ENCODE results near the gene BTD. TPM values are rescaled to one million over a fixed set of nuclear protein-coding genes. Genes with fewer than 3 reads are reported as not detected.

The BTD gene
- polyA plus RNA-seq, 3 donors from 2014 or later, result 25.0 to 32.7 (median 32.3) TPM

- Mint-ChIP-seq H3K27me3 (ENCODE audit: low read depth in 3 of 3) (peaks cover 0 to 4% (median 0%) of the 10 kb centered on the region in 3 donors), H3K4me1 (peaks cover 56 to 66% of the 10 kb centered on the region in 2 donors), H3K9me3 (no peaks in the 10 kb centered on the region), H3K36me3 (peaks cover 0 to 19% (median 0%) of the 10 kb centered on the region in 3 donors), H3K27ac (peak overlapping the region in 1 of 6 donors; percentile 17), H3K4me3 (no peak overlapping the region)
- DNase-seq, result no peak
Observed at GRCh38 chr3:15633766-15634598, 32.4 kb downstream of the BTD start.

- no peak for DNase-seq
- peaks cover 0 to 4% (median 0%) of the 10 kb centered on the region in 3 donors for H3K27me3 Mint-ChIP-seq (ENCODE audit: low read depth in 3 of 3)
- no peaks in the 10 kb centered on the region for H3K9me3 Mint-ChIP-seq
- peaks cover 0 to 19% (median 0%) of the 10 kb centered on the region in 3 donors for H3K36me3 Mint-ChIP-seq
- H3K4me3 Mint-ChIP-seq, result peak overlapping the region in 1 of 5 donors; percentile 15
- H3K4me1 Mint-ChIP-seq, result peaks cover 56 to 65% of the 10 kb centered on the region in 2 donors
- peak overlapping the region in 1 of 6 donors; percentile 32 for H3K27ac Mint-ChIP-seq
Observed at GRCh38 chr3:15634671-15635070, 33.1 kb downstream of the BTD start.

GRCh38 chr3:15635121-15635661 lies 33.6 kb downstream of the BTD start:
- DNase-seq, result no peak
- Mint-ChIP-seq H3K27ac (no peak overlapping the region), H3K27me3 (ENCODE audit: low read depth in 3 of 3) (peaks cover 0 to 4% (median 0%) of the 10 kb centered on the region in 3 donors), H3K4me3 (peak overlapping the region in 1 of 5 donors; percentile 15), H3K36me3 (peaks cover 0 to 19% (median 0%) of the 10 kb centered on the region in 3 donors), H3K9me3 (no peaks in the 10 kb centered on the region), H3K4me1 (peaks cover 53 to 60% of the 10 kb centered on the region in 2 donors)

- Mint-ChIP-seq H3K27ac (peak overlapping the region; percentile 42 to 85 (median 69)), H3K9me3 (no peaks in the 10 kb centered on the region), H3K4me3 (peak overlapping the region; percentile 38 to 82 (median 61)), H3K27me3 (ENCODE audit: low read depth in 3 of 3) (peaks cover 0 to 4% (median 0%) of the 10 kb centered on the region in 3 donors), H3K36me3 (peaks cover 0 to 19% (median 0%) of the 10 kb centered on the region in 3 donors), H3K4me1 (peaks cover 45 to 50% of the 10 kb centered on the region in 2 donors)
- peak in 1 of 3 donors; percentile 25 for DNase-seq
Observed at GRCh38 chr3:15636028-15636709, 34.6 kb downstream of the BTD start.

- peaks cover 0 to 21% (median 10%) of the 10 kb centered on the region in 3 donors for H3K36me3 Mint-ChIP-seq
- peaks cover 37 to 40% of the 10 kb centered on the region in 2 donors for H3K4me1 Mint-ChIP-seq
- peak overlapping the region in 5 of 6 donors; percentile 13 to 51 (median 35) for H3K27ac Mint-ChIP-seq
- peak overlapping the region in 2 of 5 donors; percentile 12 to 57 for H3K4me3 Mint-ChIP-seq
- no peaks in the 10 kb centered on the region for H3K9me3 Mint-ChIP-seq
- peaks cover 0 to under 1% (median 0%) of the 10 kb centered on the region in 3 donors for H3K27me3 Mint-ChIP-seq (ENCODE audit: low read depth in 3 of 3)
- DNase-seq, result no peak
Observed at GRCh38 chr3:15637131-15637951, 35.8 kb downstream of the BTD start.

- H3K4me1 Mint-ChIP-seq, result peaks cover 36 to 39% of the 10 kb centered on the region in 2 donors
- H3K27me3 Mint-ChIP-seq (ENCODE audit: low read depth in 3 of 3), result no peaks in the 10 kb centered on the region
- H3K27ac Mint-ChIP-seq, result no peak overlapping the region
- no peak for DNase-seq
- peak overlapping the region in 1 of 5 donors; percentile 33 for H3K4me3 Mint-ChIP-seq
- no peaks in the 10 kb centered on the region for H3K9me3 Mint-ChIP-seq
- peaks cover 3 to 23% (median 10%) of the 10 kb centered on the region in 3 donors for H3K36me3 Mint-ChIP-seq
Observed at GRCh38 chr3:15638193-15638890, 36.8 kb downstream of the BTD start.

- H3K4me3 Mint-ChIP-seq, result no peak overlapping the region
- H3K9me3 Mint-ChIP-seq, result no peaks in the 10 kb centered on the region
- H3K36me3 Mint-ChIP-seq, result peaks cover 3 to 23% (median 10%) of the 10 kb centered on the region in 3 donors
- no peak for DNase-seq
- H3K27ac Mint-ChIP-seq, result no peak overlapping the region
- no peaks in the 10 kb centered on the region for H3K27me3 Mint-ChIP-seq (ENCODE audit: low read depth in 3 of 3)
- H3K4me1 Mint-ChIP-seq, result peaks cover 36 to 39% of the 10 kb centered on the region in 2 donors
Observed at GRCh38 chr3:15638891-15639262, 37.3 kb downstream of the BTD start.

GRCh38 chr3:15645246-15645645 lies 43.7 kb downstream of the BTD start:
- peaks cover 3 to 31% (median 11%) of the 10 kb centered on the region in 3 donors for H3K36me3 Mint-ChIP-seq
- H3K4me3 Mint-ChIP-seq, result peak overlapping the region; percentile 70 to 83 (median 77)
- H3K4me1 Mint-ChIP-seq, result peaks cover 54 to 58% of the 10 kb centered on the region in 2 donors
- no peak for DNase-seq
- H3K27ac Mint-ChIP-seq, result peak overlapping the region in 5 of 6 donors; percentile 41 to 87 (median 60)
- H3K27me3 Mint-ChIP-seq (ENCODE audit: low read depth in 3 of 3), result peaks cover 2 to 7% (median 4%) of the 10 kb centered on the region in 3 donors
- H3K9me3 Mint-ChIP-seq, result no peaks in the 10 kb centered on the region

- Mint-ChIP-seq H3K9me3 (no peaks in the 10 kb centered on the region), H3K27ac (peak overlapping the region; percentile 41 to 87 (median 66)), H3K4me3 (peak overlapping the region; percentile 70 to 83 (median 77)), H3K36me3 (peaks cover 3 to 31% (median 14%) of the 10 kb centered on the region in 3 donors), H3K4me1 (peaks cover 54 to 62% of the 10 kb centered on the region in 2 donors), H3K27me3 (ENCODE audit: low read depth in 3 of 3) (peaks cover 2 to 7% (median 4%) of the 10 kb centered on the region in 3 donors)
- peak; percentile 28 to 34 (median 28) for DNase-seq
Observed at GRCh38 chr3:15645740-15646501, 44.4 kb downstream of the BTD start.

- Mint-ChIP-seq H3K27ac (peak overlapping the region; percentile 17 to 79 (median 42)), H3K9me3 (no peaks in the 10 kb centered on the region), H3K4me3 (peak overlapping the region; percentile 70 to 83 (median 77)), H3K27me3 (ENCODE audit: low read depth in 3 of 3) (peaks cover 8 to 10% (median 10%) of the 10 kb centered on the region in 3 donors), H3K36me3 (peaks cover 3 to 32% (median 7%) of the 10 kb centered on the region in 3 donors), H3K4me1 (peaks cover 54 to 62% of the 10 kb centered on the region in 2 donors)
- no peak for DNase-seq
Observed at GRCh38 chr3:15646851-15647511, 45.4 kb downstream of the BTD start.

GRCh38 chr3:15647611-15648167 lies 46.1 kb downstream of the BTD start:
- peak; percentile 71 to 73 (median 72) for DNase-seq
- Mint-ChIP-seq H3K9me3 (no peaks in the 10 kb centered on the region), H3K27me3 (ENCODE audit: low read depth in 3 of 3) (peaks cover 8 to 12% (median 10%) of the 10 kb centered on the region in 3 donors), H3K36me3 (peaks cover 3 to 26% (median 4%) of the 10 kb centered on the region in 3 donors), H3K4me3 (peak overlapping the region; percentile 70 to 83 (median 77)), H3K27ac (peak overlapping the region; percentile 17 to 79 (median 48)), H3K4me1 (peaks cover 54 to 62% of the 10 kb centered on the region in 2 donors)

Data from immature natural killer cell (primary cell).